HG02884 (cell line): ENCODE data around the gene UNC13D.
"Not testable (repeated sequence)": the region's sequence is repeated elsewhere in the genome, so short reads cannot be mapped to it uniquely, and the experiment has no call there.

Source experiments
- ATAC-seq: cut with Tn5 transposase; IDR thresholded peaks from one replicate; pipeline ENCODE4 v1.9.1; 2021; ENCODE audit warnings: mild to moderate bottlenecking, moderate library complexity; ENCODE audit not compliant: unreplicated experiment

The UNC13D gene

GRCh38 chr17:75822119-75822799 lies 21.9 kb downstream of the UNC13D start:
- ATAC-seq = no peak

- ATAC-seq = no peak
Observed at GRCh38 chr17:75821552-75821951, 22.7 kb downstream of the UNC13D start.

- ATAC-seq = no peak
Observed at GRCh38 chr17:75820094-75821080, 23.8 kb downstream of the UNC13D start.

- ATAC-seq = no peak
Observed at GRCh38 chr17:75819678-75820077, 24.5 kb downstream of the UNC13D start.

- ATAC-seq = no peak
Observed at GRCh38 chr17:75819116-75819515, 25.1 kb downstream of the UNC13D start.

GRCh38 chr17:75818326-75818885 lies 25.8 kb downstream of the UNC13D start:
- no peak for ATAC-seq

GRCh38 chr17:75817571-75817970 lies 26.6 kb downstream of the UNC13D start:
- no peak for ATAC-seq

GRCh38 chr17:75816693-75817092 lies 27.5 kb downstream of the UNC13D start:
- no peak for ATAC-seq

GRCh38 chr17:75815399-75815798 lies 28.8 kb downstream of the UNC13D start:
- ATAC-seq = no peak

- no peak for ATAC-seq
Observed at GRCh38 chr17:75814900-75815373, 29.3 kb downstream of the UNC13D start.

GRCh38 chr17:75814021-75814395 lies 30.2 kb downstream of the UNC13D start:
- ATAC-seq = no peak

GRCh38 chr17:75813081-75814020 lies 30.9 kb downstream of the UNC13D start:
- ATAC-seq = no peak

GRCh38 chr17:75812096-75813013 lies 31.8 kb downstream of the UNC13D start:
- ATAC-seq = no peak

GRCh38 chr17:75811174-75811573 lies 33.0 kb downstream of the UNC13D start:
- no peak for ATAC-seq

GRCh38 chr17:75810756-75811155 lies 33.4 kb downstream of the UNC13D start:
- not testable (repeated sequence) for ATAC-seq

- ATAC-seq = no peak
Observed at GRCh38 chr17:75810216-75810615, 34.0 kb downstream of the UNC13D start.

- ATAC-seq = no peak
Observed at GRCh38 chr17:75809631-75810111, 34.5 kb downstream of the UNC13D start.

- ATAC-seq = no peak
Observed at GRCh38 chr17:75808905-75809621, 35.1 kb downstream of the UNC13D start.

GRCh38 chr17:75808549-75808904 lies 35.7 kb downstream of the UNC13D start:
- ATAC-seq = no peak
